ENCODE measurements around the gene OSBPL10. TPM values are rescaled to one million over a fixed set of nuclear protein-coding genes. Genes with fewer than 3 reads are reported as not detected.

OSBPL10 gene
- total RNA-seq = 1 to 10 TPM; 4.2 to 8.2 TPM

GRCh38 chr3:31981206-31982181, at the start of gene OSBPL10, which contains the start of gene ZNF860:
Gene OSBPL10, minus strand, starts transcription at chr3:31981262. Its CDS starts 83 bp downstream, at chr3:31981179.
Gene ZNF860, plus strand, starts transcription at chr3:31981750. Its CDS starts 7,330 bp downstream, at chr3:31989080.
- DNase-seq (ENCODE audit: low spot score) = peak; percentile 87
- Histone ChIP-seq H3K9me3 (no peaks in the 10 kb centered on the region), H3K4me3 (peak within 1 kb of the TSS; percentile 69 to 72), H3K27me3 (no peaks in the 10 kb centered on the region), H3K27ac (peak within 1 kb of the TSS; percentile 76 to 86), H3K4me1 (peaks cover 0 to 24% of the 10 kb centered on the region in 2 donors), H3K36me3 (no peaks in the 10 kb centered on the region)
- TF ChIP-seq CTCF (IDR thresholded peaks at IDR 0.05) = no peak

- no peak for TF ChIP-seq CTCF (IDR thresholded peaks at IDR 0.05)
These were observed 45.5 kb upstream of the OSBPL10 start for GRCh38 chr3:32026593-32026992.

GRCh38 chr3:32022947-32023346, 41.9 kb upstream of the OSBPL10 start:
- H3K27ac ChIP-seq = no peak overlapping the region
- TF ChIP-seq CTCF (IDR thresholded peaks at IDR 0.05) = no peak
- no peak overlapping the region for H3K4me3 ChIP-seq
- no peak for DNase-seq (ENCODE audit: low spot score)
- H3K36me3 ChIP-seq = no peaks in the 10 kb centered on the region
- H3K27me3 ChIP-seq = no peaks in the 10 kb centered on the region
- H3K9me3 ChIP-seq = no peaks in the 10 kb centered on the region
- no peaks in the 10 kb centered on the region for H3K4me1 ChIP-seq

More at GRCh38 chr3:32026593-32026992, 45.5 kb upstream of the OSBPL10 start:
- Histone ChIP-seq H3K36me3 (no peaks in the 10 kb centered on the region), H3K4me3 (no peak overlapping the region), H3K4me1 (no peaks in the 10 kb centered on the region), H3K27me3 (no peaks in the 10 kb centered on the region), H3K9me3 (no peaks in the 10 kb centered on the region), H3K27ac (no peak overlapping the region)
- DNase-seq (ENCODE audit: low spot score) = no peak

- Histone ChIP-seq H3K9me3 (no peaks in the 10 kb centered on the region), H3K4me1 (no peaks in the 10 kb centered on the region), H3K36me3 (no peaks in the 10 kb centered on the region), H3K27ac (no peak overlapping the region), H3K27me3 (no peaks in the 10 kb centered on the region), H3K4me3 (no peak overlapping the region)
- no peak for DNase-seq (ENCODE audit: low spot score)
- no peak for TF ChIP-seq CTCF (IDR thresholded peaks at IDR 0.05)
These were observed 40.7 kb upstream of the OSBPL10 start for GRCh38 chr3:32021748-32022147.

GRCh38 chr3:32021155-32021554, 40.1 kb upstream of the OSBPL10 start:
- Histone ChIP-seq H3K4me3 (no peak overlapping the region), H3K4me1 (no peaks in the 10 kb centered on the region), H3K27ac (no peak overlapping the region), H3K9me3 (no peaks in the 10 kb centered on the region), H3K27me3 (no peaks in the 10 kb centered on the region), H3K36me3 (no peaks in the 10 kb centered on the region)
- TF ChIP-seq CTCF (IDR thresholded peaks at IDR 0.05) = no peak
- DNase-seq (ENCODE audit: low spot score) = no peak

All from right atrium auricular region (tissue), 2 donors.